Panc1 (cell line): ENCODE data around the gene NTN4. TPM values are rescaled to one million over a fixed set of nuclear protein-coding genes. Genes with fewer than 3 reads are reported as not detected.

Source experiments
- ATAC-seq: fragments of 200-7000 bp; cut with Tn5 transposase; 2 replicates; pipeline ENCODE4 v1.9.1; 2020; ENCODE audit warnings: mild to moderate bottlenecking, moderate library complexity
- BruUV-seq: library from RNA; stranded (reverse); fragments of 400-500 nt; replicated peaks from 2 replicates; lab custom pipeline; 2021; lab: Mats Ljungman, UMichigan
- CTCF ChIA-PET: fragments of 300-600 bp; sonication (Branson Sonifier 250); formaldehyde crosslinking; loops from one replicate; lab custom pipeline; 2022; ENCODE audit warnings: antibody characterized with exemption; lab: Charles Lee
- POLR2A ChIA-PET: fragments of 300-600 bp; sonication (Branson Sonifier 250); formaldehyde crosslinking; loops from one replicate; lab custom pipeline; 2022; ENCODE audit warnings: antibody characterized with exemption; lab: Charles Lee
- DNase-seq: peaks from one replicate; pipeline ENCODE4 v3.0.0-alpha.2; 2010; ENCODE audit warnings: low read depth, low spot score
- H3K27ac ChIP-seq: 2 replicates; pipeline ENCODE4 v1.5.1; 2011; ENCODE audit warnings: mild to moderate bottlenecking, low read length, inconsistent platforms
- H3K27me3 ChIP-seq: fragments of 200-500 bp; sonication (Bioruptor generic); 2 replicates; pipeline ENCODE4 v1.6.0; 2014; ENCODE audit warnings: low read length, inconsistent platforms; ENCODE audit not compliant: control insufficient read depth, insufficient read depth
- H3K36me3 ChIP-seq: fragments of 200-500 bp; sonication (Bioruptor generic); 2 replicates; pipeline ENCODE4 v1.5.1; 2014; ENCODE audit warnings: inconsistent platforms, mild to moderate bottlenecking, low read length, moderate library complexity; ENCODE audit not compliant: control insufficient read depth, insufficient read depth
- H3K4me1 ChIP-seq: 2 replicates; pipeline ENCODE4 v1.5.1; 2011; ENCODE audit warnings: inconsistent platforms, mild to moderate bottlenecking, low read length, moderate library complexity; ENCODE audit not compliant: control insufficient read depth, insufficient read depth
- H3K4me3 ChIP-seq, 2 experiments: 2 replicates each; pipeline ENCODE4 v1.5.1; 2011 to 2012; ENCODE audit warnings: low read depth in 2 of 2, low read length in 2 of 2, mild to moderate bottlenecking in 2 of 2, inconsistent platforms in 1 of 2, moderate library complexity in 1 of 2
- H3K9me3 ChIP-seq: fragments of 200-500 bp; sonication (Bioruptor generic); 2 replicates; pipeline ENCODE4 v1.5.1; 2014; ENCODE audit warnings: low read depth, mild to moderate bottlenecking, inconsistent platforms, low read length, moderate library complexity; ENCODE audit not compliant: control insufficient read depth, insufficient read depth
- CTCF ChIP-seq: fragments of 450-650 bp; IDR thresholded peaks from 2 replicates; pipeline ENCODE4 v1.5.1; 2017; ENCODE audit warnings: mild to moderate bottlenecking
- POLR2AphosphoS5 ChIP-seq: IDR thresholded peaks from 2 replicates; pipeline ENCODE4 v1.6.1; 2012; ENCODE audit warnings: mild to moderate bottlenecking, low read depth, low read length, moderate library complexity
- REST ChIP-seq, 2 experiments: IDR thresholded peaks; 2 replicates each; pipeline ENCODE4 v1.6.1; 2011 to 2012; ENCODE audit warnings: low read depth in 2 of 2, control low read depth in 1 of 2, low read length in 1 of 2, mild to moderate bottlenecking in 1 of 2, moderate library complexity in 1 of 2; ENCODE audit not compliant: insufficient read depth in 1 of 2
- SIN3A ChIP-seq: IDR thresholded peaks from 2 replicates; pipeline ENCODE4 v1.6.1; 2012; ENCODE audit warnings: low read depth, mild to moderate bottlenecking, low read length, moderate library complexity, borderline replicate concordance; ENCODE audit not compliant: insufficient read depth
- TCF7L2 ChIP-seq: IDR thresholded peaks from 2 replicates; pipeline ENCODE4 v1.6.1; 2011; ENCODE audit warnings: mild to moderate bottlenecking, low read depth, low read length, inconsistent platforms
- in situ Hi-C: cut with HindIII; loops from 2 replicates; pipeline ENCODE4 v1.10.0; 2016; ENCODE audit warnings: low sequenced_read_pairs, low pct_unique_long_range_greater_than_20kb
- intact Hi-C: fragments of 100-400 bp; cut with micrococcal nuclease; formaldehyde crosslinking; loops from one replicate; pipeline ENCODE4 v1.10.0; 2022; ENCODE audit not compliant: unreplicated experiment
- total RNA-seq: library from RNA; stranded (reverse); gene quantifications from one replicate; pipeline ENCODE4 v1.2.1, GENCODE V29; 2021; ENCODE audit not compliant: unreplicated experiment

The NTN4 gene
- total RNA-seq, 1 experiment from 2014 or later: 17.1 TPM

- Histone ChIP-seq H3K9me3 (no peaks in the 10 kb centered on the region), H3K36me3 (no peaks in the 10 kb centered on the region), H3K27me3 (no peaks in the 10 kb centered on the region), H3K4me1 (no peaks in the 10 kb centered on the region; the same call in 1 of the 2 replicates), H3K27ac (no peak overlapping the region), H3K4me3 (no peak overlapping the region)
- POLR2A ChIA-PET: no interaction called here
- in situ Hi-C loops: no loop called here
- CTCF ChIA-PET: no interaction called here
- DNase-seq (no peak), ATAC-seq (no peak)
- no TSS peak for BruUV-seq
- intact Hi-C loops: no loop called here
- TF ChIP-seq CTCF (no peak), REST (IDR thresholded peaks at IDR 0.05; ENCODE audit: insufficient read depth in 1 of 2, low read depth in 2 of 2, low read length in 1 of 2) (no peak), SIN3A (no peak), POLR2AphosphoS5 (no peak)
Observed at GRCh38 chr12:95760371-95760770, 30.2 kb downstream of the NTN4 start.

GRCh38 chr12:95759718-95760117 lies 30.8 kb downstream of the NTN4 start:
- CTCF ChIA-PET: no interaction called here
- no peak overlapping the region for H3K4me3 ChIP-seq
- intact Hi-C loops (no loop called here), in situ Hi-C loops (no loop called here)
- no peaks in the 10 kb centered on the region for H3K9me3 ChIP-seq
- TF ChIP-seq POLR2AphosphoS5 (no peak), SIN3A (no peak), CTCF (no peak), REST (IDR thresholded peaks at IDR 0.05; ENCODE audit: insufficient read depth in 1 of 2, low read depth in 2 of 2, low read length in 1 of 2) (no peak), TCF7L2 (no peak)
- H3K27me3 ChIP-seq: no peaks in the 10 kb centered on the region
- ATAC-seq: no peak
- POLR2A ChIA-PET: no interaction called here
- no peak for DNase-seq
- no TSS peak for BruUV-seq
- H3K4me1 ChIP-seq: no peaks in the 10 kb centered on the region; the same call in 1 of the 2 replicates
- H3K36me3 ChIP-seq: no peaks in the 10 kb centered on the region
- no peak overlapping the region for H3K27ac ChIP-seq
